Measurements from ENCODE around the gene DPP6. TPM values are rescaled to one million over a fixed set of nuclear protein-coding genes. Genes with fewer than 3 reads are reported as not detected.

DPP6 gene
- total RNA-seq, 1 donor from 2014 or later = not detected

- H3K27ac Mint-ChIP-seq = no peak overlapping the region
- intact Hi-C loops (cut with micrococcal nuclease) = no loop called here
- H3K9me3 Mint-ChIP-seq = no peaks in the 10 kb centered on the region
- H3K27me3 Mint-ChIP-seq (ENCODE audit: low read depth) = no peaks in the 10 kb centered on the region
- no peaks in the 10 kb centered on the region for H3K4me1 Mint-ChIP-seq (ENCODE audit: low read depth)
- no peak for DNase-seq (ENCODE audit: low spot score)
- H3K36me3 Mint-ChIP-seq (ENCODE audit: low read depth) = no peaks in the 10 kb centered on the region
- H3K4me3 Mint-ChIP-seq (ENCODE audit: low read depth) = no peak overlapping the region
Measured at GRCh38 chr7:154178895-154179294, 126.7 kb downstream of the DPP6 start.

- no peaks in the 10 kb centered on the region for H3K36me3 Mint-ChIP-seq (ENCODE audit: low read depth)
- H3K4me3 Mint-ChIP-seq (ENCODE audit: low read depth) = no peak overlapping the region
- intact Hi-C loops (cut with micrococcal nuclease) = no loop called here
- no peaks in the 10 kb centered on the region for H3K4me1 Mint-ChIP-seq (ENCODE audit: low read depth)
- no peak for DNase-seq (ENCODE audit: low spot score)
- no peaks in the 10 kb centered on the region for H3K9me3 Mint-ChIP-seq
- no peaks in the 10 kb centered on the region for H3K27me3 Mint-ChIP-seq (ENCODE audit: low read depth)
- no peak overlapping the region for H3K27ac Mint-ChIP-seq
Measured at GRCh38 chr7:154183482-154183881, 131.3 kb downstream of the DPP6 start.

GRCh38 chr7:154183946-154184345, 131.7 kb downstream of the DPP6 start:
- no peak for DNase-seq (ENCODE audit: low spot score)

GRCh38 chr7:154186811-154187210, 134.6 kb downstream of the DPP6 start:
- Mint-ChIP-seq H3K36me3 (ENCODE audit: low read depth) (no peaks in the 10 kb centered on the region), H3K9me3 (no peaks in the 10 kb centered on the region), H3K4me1 (ENCODE audit: low read depth) (no peaks in the 10 kb centered on the region), H3K27ac (no peak overlapping the region), H3K4me3 (ENCODE audit: low read depth) (no peak overlapping the region), H3K27me3 (ENCODE audit: low read depth) (no peaks in the 10 kb centered on the region)
- DNase-seq (ENCODE audit: low spot score) = no peak
- intact Hi-C loops (cut with micrococcal nuclease) = no loop called here

More at GRCh38 chr7:154183946-154184345, 131.7 kb downstream of the DPP6 start:
- no peaks in the 10 kb centered on the region for H3K27me3 Mint-ChIP-seq (ENCODE audit: low read depth)
- no peak overlapping the region for H3K27ac Mint-ChIP-seq
- H3K4me1 Mint-ChIP-seq (ENCODE audit: low read depth) = no peaks in the 10 kb centered on the region
- intact Hi-C loops (cut with micrococcal nuclease) = no loop called here
- no peak overlapping the region for H3K4me3 Mint-ChIP-seq (ENCODE audit: low read depth)
- no peaks in the 10 kb centered on the region for H3K36me3 Mint-ChIP-seq (ENCODE audit: low read depth)
- no peaks in the 10 kb centered on the region for H3K9me3 Mint-ChIP-seq

GRCh38 chr7:154188330-154188729, 136.1 kb downstream of the DPP6 start:
- Mint-ChIP-seq H3K27ac (no peak overlapping the region), H3K4me3 (ENCODE audit: low read depth) (no peak overlapping the region), H3K9me3 (peaks cover 3% of the 10 kb centered on the region), H3K27me3 (ENCODE audit: low read depth) (no peaks in the 10 kb centered on the region), H3K36me3 (ENCODE audit: low read depth) (no peaks in the 10 kb centered on the region), H3K4me1 (ENCODE audit: low read depth) (no peaks in the 10 kb centered on the region)
- intact Hi-C loops (cut with micrococcal nuclease) = no loop called here
- DNase-seq (ENCODE audit: low spot score) = no peak

GRCh38 chr7:154195266-154195665, 143.1 kb downstream of the DPP6 start:
- no peaks in the 10 kb centered on the region for H3K4me1 Mint-ChIP-seq (ENCODE audit: low read depth)
- H3K27me3 Mint-ChIP-seq (ENCODE audit: low read depth) = no peaks in the 10 kb centered on the region
- no peak for DNase-seq (ENCODE audit: low spot score)
- no peak overlapping the region for H3K27ac Mint-ChIP-seq
- intact Hi-C loops (cut with micrococcal nuclease) = no loop called here
- no peaks in the 10 kb centered on the region for H3K36me3 Mint-ChIP-seq (ENCODE audit: low read depth)
- H3K9me3 Mint-ChIP-seq = peaks cover 28% of the 10 kb centered on the region
- no peak overlapping the region for H3K4me3 Mint-ChIP-seq (ENCODE audit: low read depth)

- H3K9me3 Mint-ChIP-seq = peaks cover 24% of the 10 kb centered on the region
- H3K27me3 Mint-ChIP-seq (ENCODE audit: low read depth) = no peaks in the 10 kb centered on the region
- no peak for DNase-seq (ENCODE audit: low spot score)
- no peaks in the 10 kb centered on the region for H3K4me1 Mint-ChIP-seq (ENCODE audit: low read depth)
- H3K36me3 Mint-ChIP-seq (ENCODE audit: low read depth) = no peaks in the 10 kb centered on the region
- H3K27ac Mint-ChIP-seq = no peak overlapping the region
- intact Hi-C loops (cut with micrococcal nuclease) = no loop called here
- H3K4me3 Mint-ChIP-seq (ENCODE audit: low read depth) = no peak overlapping the region
Measured at GRCh38 chr7:154198481-154198880, 146.3 kb downstream of the DPP6 start.

GRCh38 chr7:154200241-154200640, 148.0 kb downstream of the DPP6 start:
- Mint-ChIP-seq H3K27me3 (ENCODE audit: low read depth) (no peaks in the 10 kb centered on the region), H3K27ac (no peak overlapping the region), H3K36me3 (ENCODE audit: low read depth) (no peaks in the 10 kb centered on the region), H3K4me1 (ENCODE audit: low read depth) (no peaks in the 10 kb centered on the region), H3K4me3 (ENCODE audit: low read depth) (no peak overlapping the region), H3K9me3 (peaks cover 15% of the 10 kb centered on the region)
- DNase-seq (ENCODE audit: low spot score) = no peak
- intact Hi-C loops (cut with micrococcal nuclease) = no loop called here

GRCh38 chr7:154202002-154202401, 149.8 kb downstream of the DPP6 start:
- peaks cover 10% of the 10 kb centered on the region for H3K9me3 Mint-ChIP-seq
- H3K4me1 Mint-ChIP-seq (ENCODE audit: low read depth) = no peaks in the 10 kb centered on the region
- no peaks in the 10 kb centered on the region for H3K27me3 Mint-ChIP-seq (ENCODE audit: low read depth)
- no peak for DNase-seq (ENCODE audit: low spot score)
- H3K36me3 Mint-ChIP-seq (ENCODE audit: low read depth) = no peaks in the 10 kb centered on the region
- intact Hi-C loops (cut with micrococcal nuclease) = no loop called here
- H3K27ac Mint-ChIP-seq = no peak overlapping the region
- H3K4me3 Mint-ChIP-seq (ENCODE audit: low read depth) = no peak overlapping the region

- Mint-ChIP-seq H3K4me1 (ENCODE audit: low read depth) (no peaks in the 10 kb centered on the region), H3K9me3 (peaks cover 8% of the 10 kb centered on the region), H3K4me3 (ENCODE audit: low read depth) (no peak overlapping the region), H3K27ac (no peak overlapping the region), H3K36me3 (ENCODE audit: low read depth) (no peaks in the 10 kb centered on the region), H3K27me3 (ENCODE audit: low read depth) (no peaks in the 10 kb centered on the region)
- no peak for DNase-seq (ENCODE audit: low spot score)
- intact Hi-C loops (cut with micrococcal nuclease) = no loop called here
Measured at GRCh38 chr7:154204046-154204445, 151.8 kb downstream of the DPP6 start.

GRCh38 chr7:154212861-154213260, 160.7 kb downstream of the DPP6 start:
- no peak overlapping the region for H3K4me3 Mint-ChIP-seq (ENCODE audit: low read depth)
- intact Hi-C loops (cut with micrococcal nuclease) = no loop called here
- H3K4me1 Mint-ChIP-seq (ENCODE audit: low read depth) = no peaks in the 10 kb centered on the region
- H3K27ac Mint-ChIP-seq = no peak overlapping the region
- DNase-seq (ENCODE audit: low spot score) = no peak
- no peaks in the 10 kb centered on the region for H3K36me3 Mint-ChIP-seq (ENCODE audit: low read depth)
- H3K27me3 Mint-ChIP-seq (ENCODE audit: low read depth) = no peaks in the 10 kb centered on the region
- peaks cover 5% of the 10 kb centered on the region for H3K9me3 Mint-ChIP-seq

- no peak for DNase-seq (ENCODE audit: low spot score)
- Mint-ChIP-seq H3K4me3 (ENCODE audit: low read depth) (no peak overlapping the region), H3K9me3 (peaks cover 13% of the 10 kb centered on the region), H3K27ac (no peak overlapping the region), H3K27me3 (ENCODE audit: low read depth) (no peaks in the 10 kb centered on the region), H3K4me1 (ENCODE audit: low read depth) (no peaks in the 10 kb centered on the region), H3K36me3 (ENCODE audit: low read depth) (no peaks in the 10 kb centered on the region)
- intact Hi-C loops (cut with micrococcal nuclease) = no loop called here
Measured at GRCh38 chr7:154217688-154218340, 165.6 kb downstream of the DPP6 start.

- Mint-ChIP-seq H3K27me3 (ENCODE audit: low read depth) (no peaks in the 10 kb centered on the region), H3K4me3 (ENCODE audit: low read depth) (no peak overlapping the region), H3K36me3 (ENCODE audit: low read depth) (no peaks in the 10 kb centered on the region), H3K4me1 (ENCODE audit: low read depth) (no peaks in the 10 kb centered on the region), H3K9me3 (peaks cover 28% of the 10 kb centered on the region), H3K27ac (no peak overlapping the region)
- no peak for DNase-seq (ENCODE audit: low spot score)
- intact Hi-C loops (cut with micrococcal nuclease) = no loop called here
Measured at GRCh38 chr7:154231732-154232131, 179.5 kb downstream of the DPP6 start.

GRCh38 chr7:154232700-154233099, 180.5 kb downstream of the DPP6 start:
- Mint-ChIP-seq H3K4me3 (ENCODE audit: low read depth) (no peak overlapping the region), H3K27ac (no peak overlapping the region), H3K27me3 (ENCODE audit: low read depth) (no peaks in the 10 kb centered on the region), H3K36me3 (ENCODE audit: low read depth) (no peaks in the 10 kb centered on the region), H3K4me1 (ENCODE audit: low read depth) (no peaks in the 10 kb centered on the region), H3K9me3 (peaks cover 26% of the 10 kb centered on the region)
- DNase-seq (ENCODE audit: low spot score) = no peak
- intact Hi-C loops (cut with micrococcal nuclease) = no loop called here

Measured in activated T-helper 2 cell treated with anti-CD3 and anti-CD28 coated beads, Interferon-gamma antibody, Interleukin-2, Interleukin-4, amounts not matched to agents 10 μg/mL and 5 μg/mL and 100 μg/mL, durations not matched to agents 14 hours and 24 hours and 36 hours (primary cell).